Fibroblast of mammary gland (primary cell): ENCODE results near the gene FJX1.

ENCODE experiments used
- DNase-seq: peaks from one replicate; pipeline ENCODE4 v3.0.0-alpha.2; 2010; ENCODE audit warnings: low read depth
- H3K4me3 ChIP-seq: 2 replicates; pipeline ENCODE4 v1.5.1; 2011; ENCODE audit warnings: low read depth, mild to moderate bottlenecking, low read length, moderate library complexity; ENCODE audit not compliant: control insufficient read depth
- CTCF ChIP-seq: conservative IDR thresholded peaks from 2 replicates; pipeline ENCODE4 v1.5.1; 2011; ENCODE audit warnings: low read depth, low read length, inconsistent platforms; ENCODE audit not compliant: control insufficient read depth, insufficient read depth

The FJX1 gene

GRCh38 chr11:35624781-35625180 is 6.5 kb downstream of the FJX1 start:
- no peak for DNase-seq
- TF ChIP-seq CTCF: no peak
- no peak overlapping the region for H3K4me3 ChIP-seq

GRCh38 chr11:35626501-35626900 is 8.2 kb downstream of the FJX1 start:
- TF ChIP-seq CTCF: no peak
- no peak for DNase-seq
- no peak overlapping the region for H3K4me3 ChIP-seq

GRCh38 chr11:35629511-35629910 is 11.3 kb downstream of the FJX1 start:
- no peak overlapping the region for H3K4me3 ChIP-seq
- TF ChIP-seq CTCF: no peak
- DNase-seq: no peak

GRCh38 chr11:35629914-35630313 is 11.7 kb downstream of the FJX1 start:
- peak; percentile 99 for DNase-seq
- no peak for TF ChIP-seq CTCF

GRCh38 chr11:35631891-35632290 is 13.6 kb downstream of the FJX1 start:
- TF ChIP-seq CTCF: no peak
- H3K4me3 ChIP-seq: no peak overlapping the region
- DNase-seq: peak; percentile 75

More at GRCh38 chr11:35629914-35630313, 11.7 kb downstream of the FJX1 start:
- no peak overlapping the region for H3K4me3 ChIP-seq

GRCh38 chr11:35632301-35632700 is 14.0 kb downstream of the FJX1 start:
- DNase-seq: peak; percentile 91
- TF ChIP-seq CTCF: no peak
- H3K4me3 ChIP-seq: no peak overlapping the region

GRCh38 chr11:35633827-35634423 is 15.7 kb downstream of the FJX1 start:
- no peak for TF ChIP-seq CTCF
- H3K4me3 ChIP-seq: no peak overlapping the region

More at GRCh38 chr11:35633827-35634423, 15.7 kb downstream of the FJX1 start:
- no peak for DNase-seq
